GM18517 (cell line): ENCODE data around the gene MACROD1.

Source experiments
- ATAC-seq: cut with Tn5 transposase; IDR thresholded peaks from one replicate; pipeline ENCODE4 v1.9.1; 2021; ENCODE audit warnings: mild to moderate bottlenecking, moderate library complexity; ENCODE audit not compliant: unreplicated experiment

MACROD1 gene

DNA sequence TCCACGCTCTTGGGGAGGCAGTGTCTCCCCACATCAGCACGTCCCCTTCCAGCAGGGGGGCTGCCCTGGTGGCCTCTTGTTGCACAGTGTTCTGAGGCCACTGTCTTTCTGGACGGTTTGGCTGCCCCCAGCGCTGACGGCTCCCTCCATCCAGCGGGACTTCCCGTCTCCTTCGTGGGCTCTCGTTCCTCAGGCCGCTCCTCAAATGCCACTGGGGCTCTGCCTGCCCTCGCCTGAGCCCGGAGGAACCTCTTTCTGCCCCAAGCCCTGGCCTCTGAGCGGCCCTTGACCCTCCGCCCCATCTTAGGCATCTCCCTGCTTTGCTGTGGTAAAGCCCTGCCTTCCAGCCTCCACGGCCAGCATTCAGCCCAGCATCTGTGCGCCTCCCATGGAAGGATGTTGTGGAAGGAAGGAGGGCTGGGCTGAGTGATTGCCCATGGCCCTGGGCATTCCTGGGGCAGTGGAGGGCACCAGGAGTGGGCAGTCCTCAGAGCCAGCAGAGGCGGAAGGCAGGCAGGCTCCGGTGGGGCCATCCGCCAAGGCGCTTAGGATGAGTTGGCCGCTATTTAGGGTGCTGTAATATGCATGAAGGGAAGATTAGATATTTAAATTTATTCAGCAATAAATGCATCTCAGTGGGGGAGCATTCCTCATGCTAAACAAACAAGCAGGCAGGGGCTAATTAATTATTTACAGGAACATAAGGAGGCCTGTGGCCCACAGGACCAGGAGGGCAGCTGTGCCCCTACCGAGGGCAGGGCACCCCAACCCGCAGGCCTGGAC lies 161.9 kb downstream of the MACROD1 start:
- no peak for ATAC-seq

DNA sequence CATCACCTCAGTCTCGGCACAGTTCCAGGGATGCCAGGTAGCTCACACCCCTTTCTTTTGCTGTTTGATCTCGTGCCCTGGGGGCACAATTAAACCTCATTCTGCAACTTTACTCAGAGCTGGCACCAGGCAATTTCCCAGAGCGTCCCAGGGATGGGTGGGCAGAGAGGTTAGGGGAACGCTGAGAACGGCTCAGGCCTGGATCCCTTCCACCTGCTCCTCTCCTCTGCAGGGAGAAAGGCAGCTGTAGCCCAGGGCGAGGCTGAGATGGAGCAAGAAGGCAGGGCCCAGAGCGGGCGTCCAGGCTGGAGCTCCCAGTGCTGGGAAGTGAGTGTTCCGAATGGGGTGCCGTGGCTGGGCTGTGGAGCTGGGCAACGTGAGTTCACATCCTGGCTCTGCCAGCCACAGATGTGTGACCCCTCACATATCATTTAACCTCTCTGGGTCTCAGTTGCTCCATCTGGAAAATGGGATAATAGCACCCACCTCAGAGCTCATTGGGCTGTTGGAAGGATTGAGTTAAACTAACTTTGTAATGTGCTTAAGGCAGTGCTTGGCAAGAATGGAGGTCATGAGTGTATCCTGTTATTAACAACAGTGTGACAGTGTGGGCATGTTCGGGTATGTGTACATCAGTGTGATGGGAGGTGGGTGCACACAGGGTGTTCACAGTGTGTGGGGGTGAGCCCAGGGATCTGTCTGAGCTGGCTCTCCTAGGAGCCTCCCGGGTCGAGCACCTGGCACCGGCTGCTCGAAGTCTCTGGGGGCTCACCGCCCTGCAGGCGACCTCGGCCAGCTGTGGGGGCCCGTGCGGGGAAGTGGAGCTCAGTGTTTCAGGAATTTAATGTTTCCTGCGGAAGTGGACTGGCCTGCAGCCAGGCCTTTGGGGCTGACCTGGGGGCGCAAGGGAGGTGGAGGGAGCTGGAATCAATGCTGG lies 164.2 kb downstream of the MACROD1 start:
- no peak for ATAC-seq

- ATAC-seq, result no peak
These were observed 165.0 kb downstream of the MACROD1 start for GRCh38 chr11:64000740-64001483.

- ATAC-seq, result no peak
These were observed 165.7 kb downstream of the MACROD1 start for GRCh38 chr11:64000026-64000739.

DNA sequence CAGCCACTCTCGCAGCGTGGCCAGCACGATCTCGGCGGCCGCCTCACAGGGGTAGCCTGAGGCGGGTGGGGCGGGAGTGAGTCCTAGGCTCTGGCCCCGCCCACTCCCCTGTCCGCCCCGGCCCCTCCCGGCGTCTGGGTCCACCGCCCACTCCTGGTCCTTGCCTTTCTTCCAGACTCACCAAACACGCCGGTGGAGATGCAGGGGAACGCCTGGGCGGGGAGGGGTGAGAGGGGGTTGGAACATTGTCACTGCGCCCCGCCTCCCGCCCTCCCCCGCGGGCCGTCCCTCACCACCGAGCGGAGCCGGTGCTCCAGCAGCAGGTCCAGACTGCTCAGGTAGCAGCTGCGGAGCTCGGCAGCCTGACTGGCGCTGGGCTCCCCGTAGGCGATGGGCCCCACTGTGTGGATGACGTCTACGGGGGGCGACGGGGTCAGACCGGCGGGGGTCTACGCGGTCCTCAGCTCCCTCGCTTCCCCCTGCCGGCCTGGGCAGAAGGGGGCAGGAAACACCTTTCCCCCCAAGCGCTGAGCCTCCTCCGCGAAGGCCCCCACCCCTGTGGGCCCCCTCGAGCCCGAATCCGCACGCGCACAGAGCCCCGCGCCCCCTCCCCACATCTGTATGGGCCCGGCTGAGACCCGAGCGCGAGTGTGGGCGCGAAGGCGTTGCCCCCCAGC lies 166.4 kb downstream of the MACROD1 start:
- no peak for ATAC-seq

DNA sequence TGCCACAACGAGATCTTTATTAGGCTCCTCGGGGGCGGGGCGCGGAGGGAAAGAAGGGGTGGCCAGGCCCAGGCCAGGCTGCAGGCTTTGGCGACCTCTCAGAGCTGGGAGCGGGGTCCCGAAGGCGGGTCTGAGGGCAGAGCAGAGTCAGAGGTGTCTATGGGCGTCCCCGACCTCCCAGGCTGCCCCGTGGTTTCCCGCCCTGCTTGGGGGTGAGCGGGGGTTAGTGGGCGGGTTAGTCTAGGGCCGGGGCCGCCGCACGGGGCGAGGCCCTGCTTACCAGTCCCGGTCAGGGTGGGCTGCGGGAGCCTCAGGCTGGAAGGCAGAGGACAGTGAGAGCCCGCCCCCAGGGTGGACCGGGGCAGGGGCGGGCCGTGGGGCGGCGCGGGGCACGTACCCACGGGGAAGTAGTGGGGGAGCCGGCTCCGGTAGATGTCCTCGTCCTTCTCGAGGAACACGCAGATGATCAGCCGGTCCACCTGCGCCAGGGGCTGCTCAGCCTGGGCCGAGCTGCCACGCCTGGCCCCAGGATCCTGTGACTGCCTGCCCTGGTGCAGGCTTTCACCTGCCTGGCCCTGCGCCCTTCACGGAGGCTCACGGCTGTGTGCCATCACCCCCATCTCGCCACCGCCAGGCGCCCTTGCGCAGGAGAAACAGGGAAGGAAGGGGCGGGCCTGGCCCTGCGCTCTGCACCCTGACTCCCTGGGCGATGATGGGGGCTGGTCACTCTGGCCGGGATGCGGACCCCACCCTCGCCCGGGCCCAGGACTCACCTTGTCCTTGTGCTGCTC lies 167.2 kb downstream of the MACROD1 start:
- no peak for ATAC-seq

GRCh38 chr11:63997801-63998337 lies 168.0 kb downstream of the MACROD1 start:
- ATAC-seq, result no peak

DNA sequence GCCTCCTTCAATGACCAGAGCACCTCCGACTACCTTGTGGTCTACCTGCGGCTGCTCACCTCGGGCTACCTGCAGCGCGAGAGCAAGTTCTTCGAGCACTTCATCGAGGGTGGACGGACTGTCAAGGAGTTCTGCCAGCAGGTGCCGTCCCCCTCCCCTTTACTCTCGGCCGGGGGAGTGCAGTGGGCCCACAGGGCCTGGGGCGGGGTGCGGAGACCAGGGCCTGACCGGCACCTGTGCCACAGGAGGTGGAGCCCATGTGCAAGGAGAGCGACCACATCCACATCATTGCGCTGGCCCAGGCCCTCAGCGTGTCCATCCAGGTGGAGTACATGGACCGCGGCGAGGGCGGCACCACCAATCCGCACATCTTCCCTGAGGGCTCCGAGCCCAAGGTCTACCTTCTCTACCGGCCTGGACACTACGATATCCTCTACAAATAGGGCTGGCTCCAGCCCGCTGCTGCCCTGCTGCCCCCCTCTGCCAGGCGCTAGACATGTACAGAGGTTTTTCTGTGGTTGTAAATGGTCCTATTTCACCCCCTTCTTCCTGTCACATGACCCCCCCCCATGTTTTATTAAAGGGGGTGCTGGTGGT lies 168.7 kb downstream of the MACROD1 start:
- ATAC-seq, result no peak

- no peak for ATAC-seq
These were observed 169.4 kb downstream of the MACROD1 start for GRCh38 chr11:63996512-63996911.

GRCh38 chr11:63993993-63994392 lies 171.9 kb downstream of the MACROD1 start:
- no peak for ATAC-seq

DNA sequence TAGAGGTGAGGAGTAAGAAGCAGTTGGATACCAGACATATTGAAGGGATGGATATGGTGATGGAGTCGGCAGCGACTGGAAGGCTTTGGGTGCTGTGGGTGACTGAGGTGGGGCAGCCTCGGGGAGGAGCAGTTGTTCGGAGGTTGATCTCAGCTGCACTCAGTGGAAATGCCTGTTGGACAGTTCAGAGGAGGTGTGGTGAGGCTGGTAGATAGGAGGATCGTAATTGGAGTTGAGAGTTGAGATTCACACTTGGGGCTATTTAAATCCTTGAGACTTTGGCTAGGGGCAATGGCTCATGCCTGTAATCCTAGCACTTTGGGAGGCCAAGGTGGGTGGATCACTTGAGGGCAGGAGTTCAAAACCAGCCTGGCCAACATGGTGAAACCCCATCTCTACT lies 172.8 kb downstream of the MACROD1 start:
- no peak for ATAC-seq

DNA sequence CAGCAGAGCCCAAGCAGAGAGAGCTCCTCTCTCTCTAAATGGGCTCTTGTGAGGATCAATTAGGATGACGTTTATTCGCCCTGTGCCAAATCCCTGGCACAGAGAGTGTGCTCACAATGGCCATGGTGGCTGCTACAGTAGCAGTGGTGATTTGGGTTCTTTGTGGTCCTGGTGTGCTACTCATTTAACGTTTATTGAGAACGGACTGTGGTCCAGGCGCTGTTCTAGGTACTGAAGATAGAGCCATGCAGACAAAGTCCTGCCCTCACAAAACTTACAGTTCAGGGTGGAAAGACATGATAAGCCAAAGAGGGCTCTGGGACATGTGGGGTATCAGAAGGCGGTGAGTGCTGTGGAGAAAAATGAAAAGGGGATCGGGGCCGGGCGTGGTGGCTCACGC lies 174.4 kb downstream of the MACROD1 start:
- no peak for ATAC-seq

- ATAC-seq, result no peak
These were observed 178.9 kb downstream of the MACROD1 start for GRCh38 chr11:63986932-63987513.

GRCh38 chr11:63986156-63986931 lies 179.6 kb downstream of the MACROD1 start, which contains the start of gene OTUB1:
OTUB1 (plus strand) TSS chr11:63986438; CDS start chr11:63986457, 19 bp downstream.
- peak; percentile 80 for ATAC-seq

GRCh38 chr11:63985812-63986155 lies 180.1 kb downstream of the MACROD1 start:
- no peak for ATAC-seq

- no peak for ATAC-seq
These were observed 186.5 kb downstream of the MACROD1 start for GRCh38 chr11:63979426-63979825.

GRCh38 chr11:63978551-63979239 lies 187.2 kb downstream of the MACROD1 start:
- no peak for ATAC-seq
